Gastroesophageal sphincter (tissue), 4 donors: ENCODE data around the gene ARHGEF3. TPM values are rescaled to one million over a fixed set of nuclear protein-coding genes. Genes with fewer than 3 reads are reported as not detected.

ENCODE experiments used
- ATAC-seq: fragments of 150-250 bp; one replicate; pipeline ENCODE4 v1.9.1; 2016; ENCODE audit warnings: mild to moderate bottlenecking, moderate library complexity
- H3K27ac ChIP-seq, 4 donors: fragments of 200-600 bp; sonication (generic) in 3 of 4; 1 replicate in 3 of 4; 2 replicates in 1 of 4; pipeline ENCODE4 v1.5.1; 2016 to 2019
- H3K27me3 ChIP-seq: fragments of 200-600 bp; sonication (generic); one replicate; pipeline ENCODE4 v1.5.1; 2019
- H3K36me3 ChIP-seq, 2 donors: fragments of 200-600 bp; sonication (generic); one replicate each; pipeline ENCODE4 v1.5.1; 2019; ENCODE audit warnings: control low read depth in 1 of 2
- H3K4me1 ChIP-seq, 3 donors: fragments of 200-600 bp; sonication (generic); 1 replicate in 2 of 3; 2 replicates in 1 of 3; pipeline ENCODE4 v1.5.1; 2016 to 2019; ENCODE audit warnings: control low read depth in 2 of 3
- H3K4me3 ChIP-seq, 2 donors: fragments of 200-600 bp; sonication (generic); one replicate each; pipeline ENCODE4 v1.5.1; 2019; ENCODE audit warnings: mild to moderate bottlenecking in 1 of 2, moderate library complexity in 1 of 2
- H3K9me3 ChIP-seq, 3 donors: fragments of 200-600 bp; sonication (generic); one replicate each; pipeline ENCODE4 v1.5.1; 2017 to 2019; ENCODE audit warnings: control low read depth in 2 of 3
- CTCF ChIP-seq, 4 experiments: fragments of 200-600 bp in 2 of 4; fragments of 450-650 bp in 2 of 4; sonication (generic) in 1 of 4; IDR thresholded peaks; one replicate each; pipeline ENCODE4 v1.5.1; 2017 to 2019; ENCODE audit warnings: antibody characterized with exemption in 4 of 4, mild to moderate bottlenecking in 2 of 4, moderate library complexity in 2 of 4
- EP300 ChIP-seq: sonication (generic); formaldehyde crosslinking; IDR thresholded peaks from one replicate; pipeline ENCODE4 v1.6.1; 2017; ENCODE audit warnings: antibody characterized with exemption, mild to moderate bottlenecking
- POLR2A ChIP-seq, 2 donors: fragments of 450-650 bp; IDR thresholded peaks; one replicate each; pipeline ENCODE4 v1.6.1; 2017; ENCODE audit warnings: antibody characterized with exemption in 2 of 2, mild to moderate bottlenecking in 2 of 2, moderate library complexity in 1 of 2
- POLR2AphosphoS5 ChIP-seq: sonication (generic); formaldehyde crosslinking; IDR thresholded peaks from one replicate; pipeline ENCODE4 v1.6.1; 2017; ENCODE audit warnings: antibody characterized with exemption
- WGBS, 2 donors: methylation state at CpG; one replicate each; pipeline ENCODE4 v1.1.5; 2018; ENCODE audit warnings: low coverage in 1 of 2; 5-methylcytosine and 5-hydroxymethylcytosine counted together
- total RNA-seq, 4 donors: library from RNA; depleted of rRNA; stranded (reverse); fragments of >200 nt; gene quantifications; one replicate each; pipeline ENCODE4 v1.1.0, GENCODE V29; 2016

ARHGEF3 gene
- total RNA-seq, 4 donors from 2014 or later, result 10.1 to 21.6 (median 10.5) TPM

- no peaks in the 10 kb centered on the region for H3K36me3 ChIP-seq
- peaks cover 2 to 47% (median 10%) of the 10 kb centered on the region in 3 donors for H3K4me1 ChIP-seq
- H3K27me3 ChIP-seq, result no peaks in the 10 kb centered on the region
- 93% methylated on average over 2 of the region's 2 CpGs; no CpG with 5 or more reads in 1 of the 2 donors for WGBS, 2 donors
- no peak for ATAC-seq
- no peak overlapping the region for H3K27ac ChIP-seq
- TF ChIP-seq EP300 (no peak), CTCF (IDR thresholded peaks at IDR 0.05) (no peak), POLR2AphosphoS5 (no peak), POLR2A (IDR thresholded peaks at IDR 0.05) (no peak)
- H3K9me3 ChIP-seq, result no peaks in the 10 kb centered on the region
- no peak overlapping the region for H3K4me3 ChIP-seq
Measured at GRCh38 chr3:56781762-56782161, 20.0 kb downstream of the ARHGEF3 start.

GRCh38 chr3:56780936-56781335 is 20.8 kb downstream of the ARHGEF3 start:
- H3K4me1 ChIP-seq, result peaks cover 2 to 55% (median 13%) of the 10 kb centered on the region in 3 donors
- WGBS, 2 donors, result 92% methylated on average over 2 of the region's 2 CpGs; no CpG with 5 or more reads in 1 of the 2 donors
- no peaks in the 10 kb centered on the region for H3K27me3 ChIP-seq
- H3K4me3 ChIP-seq, result no peak overlapping the region
- ATAC-seq, result no peak
- no peak overlapping the region for H3K27ac ChIP-seq
- no peaks in the 10 kb centered on the region for H3K9me3 ChIP-seq
- no peak for TF ChIP-seq EP300
- no peak for TF ChIP-seq POLR2A (IDR thresholded peaks at IDR 0.05)
- TF ChIP-seq CTCF (IDR thresholded peaks at IDR 0.05), result no peak
- no peak for TF ChIP-seq POLR2AphosphoS5
- no peaks in the 10 kb centered on the region for H3K36me3 ChIP-seq

- Histone ChIP-seq H3K4me1 (peaks cover under 1 to 41% (median 8%) of the 10 kb centered on the region in 3 donors), H3K36me3 (no peaks in the 10 kb centered on the region), H3K4me3 (no peak overlapping the region), H3K27me3 (no peaks in the 10 kb centered on the region), H3K9me3 (no peaks in the 10 kb centered on the region), H3K27ac (no peak overlapping the region)
- no peak for ATAC-seq
- 79 to 100% methylated on average over 1 to 2 of the region's 2 CpGs for WGBS, 2 donors
- TF ChIP-seq POLR2A (IDR thresholded peaks at IDR 0.05), result no peak
Measured at GRCh38 chr3:56778893-56779292, 22.9 kb downstream of the ARHGEF3 start.

GRCh38 chr3:56776556-56776950 is 25.2 kb downstream of the ARHGEF3 start:
- Histone ChIP-seq H3K27me3 (no peaks in the 10 kb centered on the region), H3K4me1 (peaks cover 0 to 21% (median 4%) of the 10 kb centered on the region in 3 donors), H3K4me3 (no peak overlapping the region), H3K9me3 (no peaks in the 10 kb centered on the region), H3K36me3 (peaks cover 0 to 20% of the 10 kb centered on the region in 2 donors), H3K27ac (peak overlapping the region in 1 of 4 donors; percentile 40)
- no peak for TF ChIP-seq EP300
- TF ChIP-seq POLR2AphosphoS5, result no peak
- TF ChIP-seq POLR2A (IDR thresholded peaks at IDR 0.05), result no peak
- 44 to 75% methylated on average over 2 of the region's 3 CpGs for WGBS, 2 donors
- ATAC-seq, result no peak

- WGBS, 2 donors, result 17 to 34% methylated on average over 4 to 6 of the region's 8 CpGs
- Histone ChIP-seq H3K4me3 (peak overlapping the region in 1 of 2 donors; percentile 9), H3K4me1 (peaks cover 0 to 21% (median 4%) of the 10 kb centered on the region in 3 donors), H3K27ac (peak overlapping the region in 2 of 4 donors; percentile 40 to 51), H3K27me3 (no peaks in the 10 kb centered on the region), H3K9me3 (no peaks in the 10 kb centered on the region), H3K36me3 (peaks cover 0 to 26% of the 10 kb centered on the region in 2 donors)
- ATAC-seq, result peak; percentile 31
- no peak for TF ChIP-seq POLR2AphosphoS5
- no peak for TF ChIP-seq POLR2A (IDR thresholded peaks at IDR 0.05)
- TF ChIP-seq CTCF (IDR thresholded peaks at IDR 0.05), result no peak
- no peak for TF ChIP-seq EP300
Measured at GRCh38 chr3:56775838-56776555, 25.8 kb downstream of the ARHGEF3 start.

- Histone ChIP-seq H3K27ac (peak overlapping the region in 2 of 4 donors; percentile 21 to 51), H3K36me3 (peaks cover 0 to 29% of the 10 kb centered on the region in 2 donors), H3K4me3 (peak overlapping the region in 1 of 2 donors; percentile 9), H3K9me3 (no peaks in the 10 kb centered on the region), H3K4me1 (peaks cover 0 to 21% (median 4%) of the 10 kb centered on the region in 3 donors), H3K27me3 (no peaks in the 10 kb centered on the region)
- no peak for ATAC-seq
- TF ChIP-seq EP300 (no peak), CTCF (IDR thresholded peaks at IDR 0.05) (no peak), POLR2A (IDR thresholded peaks at IDR 0.05) (no peak), POLR2AphosphoS5 (no peak)
- 35 to 76% methylated on average over 2 to 7 of the region's 7 CpGs for WGBS, 2 donors
Measured at GRCh38 chr3:56775445-56775837, 26.3 kb downstream of the ARHGEF3 start.
